Activated B cell treated with CpG ODN at 0.5 μM for 24 hours (primary cell): ENCODE data around the gene AAGAB. TPM values are rescaled to one million over a fixed set of nuclear protein-coding genes. Genes with fewer than 3 reads are reported as not detected.

Experiments
- ATAC-seq: fragments of 200-7000 bp; cut with Tn5 transposase; one replicate; pipeline ENCODE4 v1.10.0; 2021; ENCODE audit warnings: low read depth, mild to moderate bottlenecking, moderate library complexity
- CTCF ChIA-PET: fragments of 350-600 bp; sonication (Branson Sonifier 250); formaldehyde crosslinking; loops from one replicate; lab custom pipeline; 2021; ENCODE audit warnings: antibody characterized with exemption; lab: Charles Lee
- POLR2A ChIA-PET: fragments of 350-600 bp; sonication (Branson Sonifier 250); formaldehyde crosslinking; loops from one replicate; lab custom pipeline; 2021; ENCODE audit warnings: antibody characterized with exemption; lab: Charles Lee
- DNase-seq: peaks from one replicate; pipeline ENCODE4 v3.0.0; 2022
- H3K27ac Mint-ChIP-seq: one replicate; pipeline ENCODE4 v1.8.0; 2020; ENCODE audit warnings: mixed read lengths
- H3K27me3 Mint-ChIP-seq: one replicate; pipeline ENCODE4 v1.8.0; 2021; ENCODE audit warnings: mixed read lengths
- H3K36me3 Mint-ChIP-seq: one replicate; pipeline ENCODE4 v1.8.0; 2021; ENCODE audit warnings: low read depth, mixed read lengths
- H3K4me1 Mint-ChIP-seq: one replicate; pipeline ENCODE4 v1.8.0; 2021; ENCODE audit warnings: mixed read lengths
- H3K4me3 Mint-ChIP-seq: one replicate; pipeline ENCODE4 v1.8.0; 2020; ENCODE audit warnings: mild to moderate bottlenecking, mixed read lengths
- H3K9me3 Mint-ChIP-seq: one replicate; pipeline ENCODE4 v1.8.0; 2020; ENCODE audit warnings: mixed read lengths
- CTCF ChIP-seq: fragments of 200-600 bp; IDR thresholded peaks from one replicate; pipeline ENCODE4 v1.8.0; 2022; ENCODE audit warnings: antibody characterized with exemption, mild to moderate bottlenecking
- intact Hi-C: fragments of 100-400 bp; cut with micrococcal nuclease; formaldehyde crosslinking; loops from one replicate; pipeline ENCODE4 v1.15.1; 2024
- total RNA-seq: library from RNA; stranded (reverse); gene quantifications from 2 replicates; pipeline ENCODE4 v1.2.3, GENCODE V29; 2022

The AAGAB gene
- total RNA-seq, 1 donor from 2014 or later = 48.5 TPM

GRCh38 chr15:67190326-67190725 lies 64.1 kb downstream of the AAGAB start:
- H3K9me3 Mint-ChIP-seq = no peaks in the 10 kb centered on the region
- ChIA-PET CTCF (no interaction called here), POLR2A (interaction anchor here (0.6 kb wide), 1 partner anchor 81 kb away, joined by 3 read pairs; no protein-coding TSS in a partner anchor)
- intact Hi-C loops = loop anchor here (5.0 kb wide), 1 partner anchor 123 kb away; the partner anchor contains the start of gene SMAD3
- H3K27ac Mint-ChIP-seq = no peak overlapping the region
- TF ChIP-seq CTCF = no peak
- H3K36me3 Mint-ChIP-seq = peaks cover 96% of the 10 kb centered on the region
- peaks cover 4% of the 10 kb centered on the region for H3K4me1 Mint-ChIP-seq
- no peak overlapping the region for H3K4me3 Mint-ChIP-seq
- H3K27me3 Mint-ChIP-seq = no peaks in the 10 kb centered on the region
- no peak for DNase-seq
- ATAC-seq = no peak

GRCh38 chr15:67189326-67190051 lies 65.0 kb downstream of the AAGAB start:
- H3K4me3 Mint-ChIP-seq = no peak overlapping the region
- H3K9me3 Mint-ChIP-seq = no peaks in the 10 kb centered on the region
- ChIA-PET CTCF (no interaction called here), POLR2A (no interaction called here)
- no peak overlapping the region for H3K27ac Mint-ChIP-seq
- peaks cover 6% of the 10 kb centered on the region for H3K4me1 Mint-ChIP-seq
- TF ChIP-seq CTCF = no peak
- no peaks in the 10 kb centered on the region for H3K27me3 Mint-ChIP-seq
- DNase-seq (no peak), ATAC-seq (no peak)
- peaks cover 97% of the 10 kb centered on the region for H3K36me3 Mint-ChIP-seq
- intact Hi-C loops = loop anchor here (5.0 kb wide), 1 partner anchor 122 kb away; the partner anchor contains the start of gene SMAD3

- no peak overlapping the region for H3K27ac Mint-ChIP-seq
- H3K9me3 Mint-ChIP-seq = no peaks in the 10 kb centered on the region
- intact Hi-C loops = no loop called here
- DNase-seq (no peak), ATAC-seq (no peak)
- no peaks in the 10 kb centered on the region for H3K27me3 Mint-ChIP-seq
- ChIA-PET CTCF (no interaction called here), POLR2A (interaction anchor here (0.6 kb wide), 1 partner anchor 20 kb away, joined by 3 read pairs; no protein-coding TSS in a partner anchor)
- H3K4me1 Mint-ChIP-seq = peaks cover 6% of the 10 kb centered on the region
- no peak overlapping the region for H3K4me3 Mint-ChIP-seq
- no peak for TF ChIP-seq CTCF
- peaks cover 98% of the 10 kb centered on the region for H3K36me3 Mint-ChIP-seq
Measured at GRCh38 chr15:67188551-67189218, 65.8 kb downstream of the AAGAB start.

GRCh38 chr15:67187351-67187854 lies 67.1 kb downstream of the AAGAB start:
- Mint-ChIP-seq H3K4me1 (peaks cover 6% of the 10 kb centered on the region), H3K36me3 (peaks cover 96% of the 10 kb centered on the region), H3K9me3 (no peaks in the 10 kb centered on the region), H3K27ac (peak overlapping the region; percentile 65), H3K27me3 (no peaks in the 10 kb centered on the region), H3K4me3 (no peak overlapping the region)
- POLR2A ChIA-PET = no interaction called here
- ATAC-seq (no peak), DNase-seq (no peak)
- no peak for TF ChIP-seq CTCF
- intact Hi-C loops = no loop called here
- CTCF ChIA-PET = interaction anchor here (1.0 kb wide), 1 partner anchor 241 kb away, joined by 3 read pairs; no protein-coding TSS in a partner anchor

GRCh38 chr15:67186688-67187087 lies 67.8 kb downstream of the AAGAB start:
- Mint-ChIP-seq H3K4me1 (peaks cover 6% of the 10 kb centered on the region), H3K27ac (peak overlapping the region; percentile 18), H3K4me3 (no peak overlapping the region), H3K36me3 (peaks cover 96% of the 10 kb centered on the region), H3K9me3 (no peaks in the 10 kb centered on the region), H3K27me3 (no peaks in the 10 kb centered on the region)
- ChIA-PET CTCF (no interaction called here), POLR2A (interaction anchor here (0.6 to 1.5 kb wide), 2 partner anchors 23 to 85 kb away, joined by 4 to 7 read pairs; no protein-coding TSS in a partner anchor)
- intact Hi-C loops = no loop called here
- ATAC-seq (no peak), DNase-seq (no peak)
- TF ChIP-seq CTCF = no peak
